ENCODE measurements around the gene HIPK2. TPM values are rescaled to one million over a fixed set of nuclear protein-coding genes. Genes with fewer than 3 reads are reported as not detected.

Gene HIPK2
- total and polyA plus RNA-seq, 2 experiments from 2014 or later, result 7.3 to 16.9 TPM

- TF ChIP-seq ZNF331 (CRISPR knock-in tag; IDR thresholded peaks at IDR 0.05; ENCODE audit: low read depth) (no peak), REST (IDR thresholded peaks at IDR 0.05; ENCODE audit: unreplicated experiment) (no peak), ETS1 (IDR thresholded peaks at IDR 0.05) (no peak), CTCF (conservative IDR thresholded peaks at IDR 0.05; ENCODE audit: low read depth in 2 of 2) (no peak), JUNB (IDR thresholded peaks at IDR 0.05; ENCODE audit: unreplicated experiment) (no peak), CREB1 (CRISPR knock-in tag; IDR thresholded peaks at IDR 0.05; ENCODE audit: low read depth) (no peak), ZNF114 (CRISPR knock-in tag; IDR thresholded peaks at IDR 0.05) (no peak)
Observed at GRCh38 chr7:139563856-139564255, 213.9 kb downstream of the HIPK2 start (continued).

GRCh38 chr7:139562961-139563565 lies 214.7 kb downstream of the HIPK2 start:
- Histone ChIP-seq H3K79me2 (replicated peaks; ENCODE audit: insufficient read depth) (no peaks in the 10 kb centered on the region), H3K27ac (ENCODE audit: low read depth) (no peak overlapping the region), H2AFZ (no peak overlapping the region), H3K4me1 (ENCODE audit: insufficient read depth) (peaks cover 15% of the 10 kb centered on the region), H4K20me1 (replicated peaks; ENCODE audit: insufficient read depth) (no peaks in the 10 kb centered on the region), H3K4me2 (no peak overlapping the region), H3K4me3 (no peak overlapping the region), H3F3A (replicated peaks; ENCODE audit: low read depth) (no peaks in the 10 kb centered on the region), H3K36me3 (ENCODE audit: insufficient read depth) (no peaks in the 10 kb centered on the region), H3K27me3 (ENCODE audit: insufficient read depth) (no peaks in the 10 kb centered on the region), H3K9me2 (ENCODE audit: insufficient read depth) (no peaks in the 10 kb centered on the region)
- Mint-ChIP-seq H3K4me3 (no peak overlapping the region), H3K27me3 (ENCODE audit: insufficient read depth, low read depth, poor library complexity) (peaks cover 3% of the 10 kb centered on the region), H3K36me3 (ENCODE audit: low read depth) (no peaks in the 10 kb centered on the region), H3K9me3 (no peaks in the 10 kb centered on the region; the same call in 1 of the 3 replicates), H3K27ac (no peak overlapping the region), H3K4me1 (peaks cover 18% of the 10 kb centered on the region)
- DNase-seq (ENCODE audit: low spot score), result no peak
- no peak for ATAC-seq
- TF ChIP-seq NANOG (IDR thresholded peaks at IDR 0.05; ENCODE audit: borderline replicate concordance), result no peak
- TF ChIP-seq REST (IDR thresholded peaks at IDR 0.05; ENCODE audit: unreplicated experiment), result no peak
- TF ChIP-seq ZNF331 (CRISPR knock-in tag; IDR thresholded peaks at IDR 0.05; ENCODE audit: low read depth), result no peak
- no peak for TF ChIP-seq JUNB (IDR thresholded peaks at IDR 0.05; ENCODE audit: unreplicated experiment)

All from GM23338 (cell line).